Subcutaneous preadipocyte (primary cell): ENCODE data around the gene TMEM86B. TPM values are rescaled to one million over a fixed set of nuclear protein-coding genes. Genes with fewer than 3 reads are reported as not detected.

ENCODE experiments used
- small RNA-seq: library from RNA; depleted of rRNA; stranded (forward); fragments of <200 nt; gene quantifications from one replicate; pipeline ENCODE3, GENCODE V24; 2012
- total RNA-seq: library from RNA; depleted of rRNA; stranded (reverse); fragments of >200 nt; gene quantifications from 2 replicates; pipeline ENCODE4 v1.2.3, GENCODE V29; 2012

TMEM86B gene
- total RNA-seq, result 0.73 and 2.3 TPM in 2 replicates

GRCh38 chr19:55228403-55229031 lies at the start of gene TMEM86B:
Gene TMEM86B (minus strand): TSS chr19:55228763. CDS start chr19:55228741, 22 bp downstream.

GRCh38 chr19:55258828-55259539 lies 30.4 kb upstream of the TMEM86B start, which contains the start of gene PPP6R1:
Gene PPP6R1 (minus strand): TSS chr19:55259017. CDS start chr19:55247103, 11,914 bp downstream.

GRCh38 chr19:55208880-55209692 lies 19.5 kb downstream of the TMEM86B start, which contains the start of gene PTPRH:
Gene PTPRH (minus strand): TSS chr19:55209501. CDS start chr19:55209433, 68 bp downstream.

GRCh38 chr19:55179606-55180484 lies 48.7 kb downstream of the TMEM86B start, which contains the start of gene SYT5:
Gene SYT5 (minus strand): TSS chr19:55180289. CDS start chr19:55179041, 1,248 bp downstream.

Small RNA genes within 50 kb of the gene (small RNA-seq; reads per million reads assigned to genes)
- gene MIR6802, result 0.11 reads per million
- gene MIR6803, result not detected
- gene MIR6804, result 0.08 reads per million

Other genes starting within 250 kb of the TMEM86B start
- not detected in 2 replicates for gene GP6, start 190.5 kb downstream of the TMEM86B start, total RNA-seq
- 11.0 and 14.3 TPM in 2 replicates for gene RDH13, start 165.6 kb downstream of the TMEM86B start, total RNA-seq
- 0.98 TPM in 1 of 2 replicates, not detected in the other for gene EPS8L1, start 152.9 kb downstream of the TMEM86B start, total RNA-seq
- 39.3 and 55.1 TPM in 2 replicates for gene PPP1R12C, start 111.1 kb downstream of the TMEM86B start, total RNA-seq
- gene TNNT1, start 79.6 kb downstream of the TMEM86B start, total RNA-seq, result 0.73 and 2.9 TPM in 2 replicates
- 0.37 TPM in 1 of 2 replicates, not detected in the other for gene TNNI3, start 71.0 kb downstream of the TMEM86B start, total RNA-seq
- gene DNAAF3, start 62.1 kb downstream of the TMEM86B start, total RNA-seq, result 0.59 and 1.5 TPM in 2 replicates
- 0.39 and 1.1 TPM in 2 replicates for gene SYT5, start 48.5 kb downstream of the TMEM86B start, total RNA-seq
- 5.3 and 11.4 TPM in 2 replicates for gene PTPRH, start 19.3 kb downstream of the TMEM86B start, total RNA-seq
- 32.3 and 44.8 TPM in 2 replicates for gene PPP6R1, start 30.3 kb upstream of the TMEM86B start, total RNA-seq
- 36.6 and 38.9 TPM in 2 replicates for gene HSPBP1, start 51.3 kb upstream of the TMEM86B start, total RNA-seq
- 0.59 and 1.8 TPM in 2 replicates for gene BRSK1, start 55.2 kb upstream of the TMEM86B start, total RNA-seq
- not detected in 2 replicates for gene TMEM150B, start 96.6 kb upstream of the TMEM86B start, total RNA-seq
- gene KMT5C, start 111.1 kb upstream of the TMEM86B start, total RNA-seq, result 6.6 and 7.6 TPM in 2 replicates
- not detected in 2 replicates for gene COX6B2, start 126.0 kb upstream of the TMEM86B start, total RNA-seq
- gene GARIN5B, start 134.5 kb upstream of the TMEM86B start, total RNA-seq, result not detected in 2 replicates
- 0.37 and 1.6 TPM in 2 replicates for gene IL11, start 141.7 kb upstream of the TMEM86B start, total RNA-seq
- not detected in 2 replicates for gene TMEM190, start 148.1 kb upstream of the TMEM86B start, total RNA-seq
- not detected in 2 replicates for gene TMEM238, start 155.5 kb upstream of the TMEM86B start, total RNA-seq
- 171 and 427 TPM in 2 replicates for gene RPL28, start 157.2 kb upstream of the TMEM86B start, total RNA-seq
- gene UBE2S, start 179.0 kb upstream of the TMEM86B start, total RNA-seq, result 72.0 and 185 TPM in 2 replicates
- not detected in 2 replicates for gene SHISA7, start 214.5 kb upstream of the TMEM86B start, total RNA-seq
- 83.0 and 83.9 TPM in 2 replicates for gene ISOC2, start 232.9 kb upstream of the TMEM86B start, total RNA-seq
- not detected in 2 replicates for gene C19orf85, start 236.0 kb upstream of the TMEM86B start, total RNA-seq
- gene ZNF628, start 247.9 kb upstream of the TMEM86B start, total RNA-seq, result 2.6 and 2.7 TPM in 2 replicates